Ovary (tissue), 9 donors: ENCODE results near the gene TRAPPC2L. TPM values are rescaled to one million over a fixed set of nuclear protein-coding genes. Genes with fewer than 3 reads are reported as not detected.

ENCODE experiments used
- DNase-seq, 5 donors: peaks; one replicate each; pipeline ENCODE4 v3.0.0-alpha.2; 2019 to 2020
- H3K27ac ChIP-seq, 2 donors: fragments of 200-600 bp; one replicate each; pipeline versions ENCODE4 v1.5.1 to v1.8.0; 2019 to 2022
- H3K27me3 ChIP-seq: fragments of 200-600 bp; one replicate; pipeline ENCODE4 v1.8.0; 2022
- H3K36me3 ChIP-seq: fragments of 200-600 bp; sonication (generic); one replicate; pipeline ENCODE4 v1.5.1; 2019
- H3K4me1 ChIP-seq: one replicate; pipeline ENCODE4 v1.8.1; 2013; ENCODE audit warnings: mild to moderate bottlenecking, moderate library complexity; ENCODE audit not compliant: insufficient read depth
- H3K4me3 ChIP-seq: fragments of 200-600 bp; sonication (generic); one replicate; pipeline ENCODE4 v1.5.1; 2017
- H3K9me3 ChIP-seq, 2 donors: fragments of 200-600 bp in 1 of 2; sonication (generic) in 1 of 2; one replicate each; pipeline versions ENCODE4 v1.5.1 to v1.8.1; 2013 to 2019; ENCODE audit warnings: mild to moderate bottlenecking in 1 of 2, moderate library complexity in 1 of 2
- CTCF ChIP-seq, 3 donors: fragments of 450-650 bp in 2 of 3; fragments of 200-600 bp in 1 of 3; IDR thresholded peaks; one replicate each; pipeline versions ENCODE4 v1.5.1 to v1.8.0; 2016 to 2022; ENCODE audit warnings: antibody characterized with exemption in 3 of 3, mild to moderate bottlenecking in 1 of 3
- EP300 ChIP-seq: sonication (generic); formaldehyde crosslinking; IDR thresholded peaks from one replicate; pipeline ENCODE4 v1.6.1; 2017; ENCODE audit warnings: antibody characterized with exemption
- POLR2A ChIP-seq: fragments of 450-650 bp; IDR thresholded peaks from one replicate; pipeline ENCODE4 v1.6.1; 2017; ENCODE audit warnings: antibody characterized with exemption, mild to moderate bottlenecking, moderate library complexity
- WGBS, 3 donors: extraction: QIAGEN DNeasy Blood & Tissue Kit in 1 of 3; methylation state at CpG; one replicate each; pipeline versions ENCODE4 v1.1.5 to v1.1.7; 2013 to 2017; 5-methylcytosine and 5-hydroxymethylcytosine counted together
- intact Hi-C, 4 donors: fragments of 100-400 bp; cut with DNase I; formaldehyde crosslinking; loops; one replicate each; pipeline versions ENCODE4 v1.11.0 to v1.15.1; 2022 to 2023
- polyA plus RNA-seq, 2 donors: library from polyadenylated mRNA; stranded (reverse); fragments of 200-250 nt in 1 of 2; fragments of 350-450 nt in 1 of 2; fragmentation: Illumina TruSeq in 1 of 2; extraction: RNeasy Lipid Tissue Mini Kit (QIAGEN cat#74804) in 1 of 2; gene quantifications; one replicate each; pipeline ENCODE4 v1.2.3, GENCODE V29; 2013 to 2014
- total RNA-seq, 7 donors: library from RNA; depleted of rRNA in 2 of 7; stranded (reverse); fragments of >200 nt in 2 of 7; fragmentation: NEBNext Ultra II Directional in 3 of 7; extraction: Animal tissue kit (Norgen Biotek cat#: 25700) in 3 of 7; gene quantifications; one replicate each; pipeline versions ENCODE4 v1.1.0 to v1.2.4, GENCODE V29; 2016 to 2023
- donor health status: DM: no; HTN: no; CAD: no; lungs with moderate emphysema.
- donor health status: DM: no; HTN: no; CAD: no.
- donor health status: Bipolar disorder and iron deficiency.
- donor health status: DM: yes; HTN: yes; CAD: no.
- donor health status: DM: no; HTN: no; CAD: no.
- donor health status: DM: yes; HTN: yes; CAD: no.

The TRAPPC2L gene
- total and polyA plus RNA-seq, 9 donors, result 37.2 to 101 (median 58.6) TPM

GRCh38 chr16:88839026-88839529, 17.8 kb upstream of the TRAPPC2L start:
- TF ChIP-seq CTCF (IDR thresholded peaks at IDR 0.05) (no peak), EP300 (no peak), POLR2A (no peak)
- no peak for DNase-seq
- H3K27ac ChIP-seq, result no peak overlapping the region
- H3K27me3 ChIP-seq, result no peaks in the 10 kb centered on the region
- H3K9me3 ChIP-seq, result no peaks in the 10 kb centered on the region
- no peaks in the 10 kb centered on the region for H3K36me3 ChIP-seq
- intact Hi-C loops, result no loop called here
- no peaks in the 10 kb centered on the region for H3K4me1 ChIP-seq
- no peak overlapping the region for H3K4me3 ChIP-seq
- WGBS, 3 donors, result 84 to 87% (median 87%) methylated on average over 39 of the region's 39 CpGs

- H3K36me3 ChIP-seq, result no peaks in the 10 kb centered on the region
- H3K4me3 ChIP-seq, result no peak overlapping the region
- no peak overlapping the region for H3K27ac ChIP-seq
- no peaks in the 10 kb centered on the region for H3K27me3 ChIP-seq
- no peaks in the 10 kb centered on the region for H3K9me3 ChIP-seq
- intact Hi-C loops, result no loop called here
- H3K4me1 ChIP-seq, result no peaks in the 10 kb centered on the region
- TF ChIP-seq POLR2A (no peak), CTCF (IDR thresholded peaks at IDR 0.05) (no peak), EP300 (no peak)
- DNase-seq, result no peak
- WGBS, 3 donors, result 89 to 95% (median 93%) methylated on average over 21 to 24 of the region's 24 CpGs
Observed at GRCh38 chr16:88839745-88840599, 17.0 kb upstream of the TRAPPC2L start.

GRCh38 chr16:88840600-88841215, 16.2 kb upstream of the TRAPPC2L start:
- no peak for TF ChIP-seq EP300
- TF ChIP-seq CTCF (IDR thresholded peaks at IDR 0.05), result no peak
- no peak for TF ChIP-seq POLR2A
- intact Hi-C loops, result no loop called here
- no peak overlapping the region for H3K4me3 ChIP-seq
- no peaks in the 10 kb centered on the region for H3K27me3 ChIP-seq
- no peak for DNase-seq
- no peak overlapping the region for H3K27ac ChIP-seq
- H3K36me3 ChIP-seq, result no peaks in the 10 kb centered on the region
- no peaks in the 10 kb centered on the region for H3K4me1 ChIP-seq
- no peaks in the 10 kb centered on the region for H3K9me3 ChIP-seq
- 91 to 93% (median 92%) methylated on average over 30 of the region's 30 CpGs for WGBS, 3 donors

GRCh38 chr16:88841521-88842307, 15.2 kb upstream of the TRAPPC2L start:
- H3K9me3 ChIP-seq, result no peaks in the 10 kb centered on the region
- H3K36me3 ChIP-seq, result no peaks in the 10 kb centered on the region
- WGBS, 3 donors, result 91 to 94% (median 92%) methylated on average over 35 to 40 of the region's 40 CpGs
- DNase-seq, result no peak
- no peaks in the 10 kb centered on the region for H3K4me1 ChIP-seq
- H3K4me3 ChIP-seq, result no peak overlapping the region
- intact Hi-C loops, result no loop called here
- TF ChIP-seq POLR2A (no peak), CTCF (IDR thresholded peaks at IDR 0.05) (no peak), EP300 (no peak)
- no peak overlapping the region for H3K27ac ChIP-seq
- H3K27me3 ChIP-seq, result no peaks in the 10 kb centered on the region
